HCT116 (cell line): Measurements from ENCODE around the gene HOXD3.

Experiments used
- EZH2phosphoT487 ChIP-seq: fragments of 200-600 bp; IDR thresholded peaks from 2 replicates; pipeline ENCODE4 v1.6.1; 2018; ENCODE audit warnings: antibody characterized with exemption, borderline replicate concordance
- SIN3A ChIP-seq: IDR thresholded peaks from 2 replicates; pipeline ENCODE4 v1.6.1; 2012; ENCODE audit warnings: low read depth
- TF ChIP-seq, protein P1 (sequence below), 3 experiments: fragments of 200-600 bp in 1 of 3; sonication (generic) in 1 of 3; IDR thresholded peaks in 2 of 3; conservative IDR thresholded peaks in 1 of 3; 2 replicates each; pipeline ENCODE4 v1.5.1; 2012 to 2017; ENCODE audit warnings: low read depth in 2 of 3, low read length in 2 of 3, antibody characterized with exemption in 1 of 3, borderline replicate concordance in 1 of 3, control low read depth in 1 of 3, mild to moderate bottlenecking in 1 of 3, mixed read lengths in 1 of 3, mixed run types in 1 of 3, moderate library complexity in 1 of 3; ENCODE audit not compliant: insufficient read depth in 1 of 3

DNA sequence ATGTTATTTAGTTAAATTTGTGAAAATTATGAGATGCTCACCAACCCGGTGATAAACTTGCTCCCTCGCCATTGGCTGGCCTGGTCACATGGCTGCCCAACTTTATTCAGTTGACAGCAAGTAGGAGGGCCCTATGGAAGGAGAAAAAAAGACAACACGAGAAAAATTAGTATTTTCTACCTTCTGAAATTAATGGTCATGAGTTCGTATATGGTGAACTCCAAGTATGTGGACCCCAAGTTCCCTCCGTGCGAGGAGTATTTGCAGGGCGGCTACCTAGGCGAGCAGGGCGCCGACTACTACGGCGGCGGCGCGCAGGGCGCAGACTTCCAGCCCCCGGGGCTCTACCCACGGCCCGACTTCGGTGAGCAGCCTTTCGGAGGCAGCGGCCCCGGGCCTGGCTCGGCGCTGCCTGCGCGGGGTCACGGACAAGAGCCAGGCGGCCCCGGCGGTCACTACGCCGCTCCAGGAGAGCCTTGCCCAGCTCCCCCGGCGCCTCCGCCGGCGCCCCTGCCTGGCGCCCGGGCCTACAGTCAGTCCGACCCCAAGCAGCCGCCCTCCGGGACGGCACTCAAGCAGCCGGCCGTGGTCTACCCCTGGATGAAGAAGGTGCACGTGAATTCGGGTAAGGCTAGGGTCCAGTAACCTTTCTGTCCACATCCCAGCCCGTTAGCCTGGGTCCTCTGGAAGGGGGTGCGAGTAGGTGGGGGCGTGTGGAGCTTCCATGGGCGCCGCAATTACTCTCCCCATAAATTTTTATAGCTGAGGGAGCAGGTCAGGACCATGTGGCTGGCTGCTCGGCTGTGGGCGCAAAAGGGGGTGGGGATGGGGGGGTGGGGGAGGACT lies 5.4 kb upstream of the HOXD3 start, which contains the start of gene HOXD4:
- TF ChIP-seq, protein P1, sequence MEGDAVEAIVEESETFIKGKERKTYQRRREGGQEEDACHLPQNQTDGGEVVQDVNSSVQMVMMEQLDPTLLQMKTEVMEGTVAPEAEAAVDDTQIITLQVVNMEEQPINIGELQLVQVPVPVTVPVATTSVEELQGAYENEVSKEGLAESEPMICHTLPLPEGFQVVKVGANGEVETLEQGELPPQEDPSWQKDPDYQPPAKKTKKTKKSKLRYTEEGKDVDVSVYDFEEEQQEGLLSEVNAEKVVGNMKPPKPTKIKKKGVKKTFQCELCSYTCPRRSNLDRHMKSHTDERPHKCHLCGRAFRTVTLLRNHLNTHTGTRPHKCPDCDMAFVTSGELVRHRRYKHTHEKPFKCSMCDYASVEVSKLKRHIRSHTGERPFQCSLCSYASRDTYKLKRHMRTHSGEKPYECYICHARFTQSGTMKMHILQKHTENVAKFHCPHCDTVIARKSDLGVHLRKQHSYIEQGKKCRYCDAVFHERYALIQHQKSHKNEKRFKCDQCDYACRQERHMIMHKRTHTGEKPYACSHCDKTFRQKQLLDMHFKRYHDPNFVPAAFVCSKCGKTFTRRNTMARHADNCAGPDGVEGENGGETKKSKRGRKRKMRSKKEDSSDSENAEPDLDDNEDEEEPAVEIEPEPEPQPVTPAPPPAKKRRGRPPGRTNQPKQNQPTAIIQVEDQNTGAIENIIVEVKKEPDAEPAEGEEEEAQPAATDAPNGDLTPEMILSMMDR (IDR thresholded peaks at IDR 0.05 in 2 of 3, conservative IDR thresholded peaks at IDR 0.05 in 1 of 3; ENCODE audit: borderline replicate concordance in 1 of 3, insufficient read depth in 1 of 3, low read depth in 2 of 3, low read length in 2 of 3), result no peak
- TF ChIP-seq SIN3A, result no peak
- TF ChIP-seq EZH2phosphoT487, result no peak
